Karpas-422 (cell line): ENCODE measurements around the gene PCNX1. TPM values are rescaled to one million over a fixed set of nuclear protein-coding genes. Genes with fewer than 3 reads are reported as not detected.
"Not testable (repeated sequence)": the region's sequence is repeated elsewhere in the genome, so short reads cannot be mapped to it uniquely, and the experiment has no call there.

Experiments
- DNase-seq: peaks from one replicate; pipeline ENCODE4 v3.0.0-alpha.2; 2015
- H2AFZ ChIP-seq: fragments of 200-600 bp; sonication (generic); 2 replicates; pipeline ENCODE4 v1.6.1; 2014; ENCODE audit warnings: antibody characterized with exemption, low read length, mixed read lengths
- H3K27ac ChIP-seq: fragments of 200-600 bp; sonication (generic); 2 replicates; pipeline ENCODE4 v1.5.1; 2014; ENCODE audit warnings: mild to moderate bottlenecking, low read length, moderate library complexity
- H3K27me3 ChIP-seq: fragments of 200-600 bp; sonication (generic); 2 replicates; pipeline ENCODE4 v1.6.1; 2014; ENCODE audit warnings: low read length, mixed read lengths
- H3K36me3 ChIP-seq: fragments of 200-600 bp; sonication (generic); 2 replicates; pipeline ENCODE4 v1.6.1; 2014; ENCODE audit warnings: low read length, mixed read lengths; ENCODE audit not compliant: insufficient read depth
- H3K4me1 ChIP-seq: fragments of 200-600 bp; sonication (generic); 2 replicates; pipeline ENCODE4 v1.6.1; 2014; ENCODE audit warnings: mild to moderate bottlenecking, low read length, mixed read lengths
- H3K4me2 ChIP-seq: fragments of 200-600 bp; sonication (generic); 2 replicates; pipeline ENCODE4 v1.6.1; 2014; ENCODE audit warnings: low read length, low read depth, mild to moderate bottlenecking; ENCODE audit not compliant: poor library complexity, severe bottlenecking
- H3K4me3 ChIP-seq: fragments of 200-600 bp; sonication (generic); 2 replicates; pipeline ENCODE4 v1.5.1; 2014; ENCODE audit warnings: mild to moderate bottlenecking, antibody characterized with exemption, low read length, mixed read lengths
- H3K79me2 ChIP-seq: fragments of 200-600 bp; sonication (generic); 2 replicates; pipeline ENCODE4 v1.6.1; 2014; ENCODE audit warnings: mild to moderate bottlenecking, low read length, mixed read lengths
- H3K9ac ChIP-seq: fragments of 200-600 bp; sonication (generic); 2 replicates; pipeline ENCODE4 v1.6.0; 2014; ENCODE audit warnings: low read length
- H3K9me2 ChIP-seq: fragments of 200-600 bp; sonication (generic), shearing (Covaris generic); replicated peaks from 2 replicates; pipeline ENCODE4 v1.6.0; 2014; ENCODE audit warnings: mild to moderate bottlenecking, low read length, moderate library complexity; ENCODE audit not compliant: insufficient read depth
- H3K9me3 ChIP-seq: fragments of 300-700, 200-600 bp; sonication (generic); 2 replicates; pipeline ENCODE4 v1.6.1; 2014; ENCODE audit warnings: low read length, mixed read lengths
- H4K20me1 ChIP-seq: fragments of 200-600 bp; sonication (generic); 2 replicates; pipeline ENCODE4 v1.6.1; 2014; ENCODE audit warnings: mild to moderate bottlenecking, antibody characterized with exemption, low read length, low read depth; ENCODE audit not compliant: insufficient read depth
- total RNA-seq: library from RNA; depleted of rRNA; stranded (reverse); fragments of >200 nt; shearing (Covaris generic); gene quantifications from 2 replicates; pipeline ENCODE4 v1.2.3, GENCODE V29; 2014; ENCODE audit warnings: low replicate concordance

Gene PCNX1
- total RNA-seq, 1 experiment from 2014 or later, result 58.7 TPM

- DNase-seq, result no peak
- H2AFZ ChIP-seq, result no peak overlapping the region
- H3K9me3 ChIP-seq, result no peaks in the 10 kb centered on the region
- no peak overlapping the region for H3K4me2 ChIP-seq
- peaks cover 80% of the 10 kb centered on the region for H3K79me2 ChIP-seq
- H3K4me1 ChIP-seq, result no peaks in the 10 kb centered on the region
- H3K9ac ChIP-seq, result no peak overlapping the region
- H3K36me3 ChIP-seq, result no peaks in the 10 kb centered on the region
- no peaks in the 10 kb centered on the region for H3K9me2 ChIP-seq
- H4K20me1 ChIP-seq, result peaks cover 64% of the 10 kb centered on the region
- H3K4me3 ChIP-seq, result no peak overlapping the region
- no peak overlapping the region for H3K27ac ChIP-seq
- H3K27me3 ChIP-seq, result no peaks in the 10 kb centered on the region
These were observed 19.1 kb downstream of the PCNX1 start for GRCh38 chr14:70926235-70926830.

DNA sequence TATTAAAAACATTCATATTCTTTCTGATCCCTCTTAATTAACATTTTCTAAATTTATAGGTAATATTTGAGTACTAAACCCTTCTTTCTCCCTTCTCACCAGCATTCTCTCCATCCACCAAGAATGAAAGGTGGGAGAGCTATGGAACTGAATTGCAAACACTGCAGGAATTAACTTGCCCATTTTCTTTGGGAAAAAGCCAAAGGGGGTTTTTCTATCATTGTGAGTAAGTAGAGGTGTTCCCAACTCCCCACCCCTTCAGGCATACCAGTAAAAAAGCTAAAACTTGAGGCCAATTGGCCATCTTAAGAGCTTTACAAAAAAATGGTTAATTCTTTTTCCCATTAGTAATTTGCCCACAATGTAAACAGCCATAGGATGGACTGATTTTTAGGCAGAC, 23.7 kb downstream of the PCNX1 start:
- H3K4me3 ChIP-seq, result no peak overlapping the region
- H3K27ac ChIP-seq, result no peak overlapping the region
- H3K4me2 ChIP-seq, result no peak overlapping the region
- H3K9ac ChIP-seq, result no peak overlapping the region
- H3K4me1 ChIP-seq, result peaks cover 15% of the 10 kb centered on the region
- no peaks in the 10 kb centered on the region for H3K36me3 ChIP-seq
- peaks cover 50% of the 10 kb centered on the region for H4K20me1 ChIP-seq
- no peak overlapping the region for H2AFZ ChIP-seq
- H3K9me3 ChIP-seq, result no peaks in the 10 kb centered on the region; the same call in 1 of the 2 replicates
- no peaks in the 10 kb centered on the region for H3K9me2 ChIP-seq
- peaks cover 81% of the 10 kb centered on the region for H3K79me2 ChIP-seq
- no peaks in the 10 kb centered on the region for H3K27me3 ChIP-seq
- DNase-seq, result no peak

DNA sequence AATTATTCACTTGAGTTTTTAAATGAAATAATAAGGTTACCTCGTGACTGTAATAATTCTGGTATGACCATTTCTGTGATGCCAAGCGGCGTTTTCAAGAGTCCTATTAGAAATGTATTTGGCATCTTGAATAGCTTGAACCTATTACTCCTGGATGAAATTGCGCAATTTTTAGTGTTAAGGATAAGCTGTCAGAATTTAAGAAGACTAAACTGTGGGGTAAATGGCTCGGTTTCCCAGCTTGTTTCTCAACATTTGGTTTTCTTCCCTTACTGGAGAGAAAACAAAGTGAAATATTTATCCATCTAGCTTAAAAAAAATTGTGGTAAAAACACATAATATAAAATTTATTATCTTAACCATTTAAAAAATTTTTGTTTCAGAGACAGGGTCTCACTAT, 26.8 kb downstream of the PCNX1 start:
- DNase-seq, result no peak
- Histone ChIP-seq H3K4me3 (no peak overlapping the region), H3K27me3 (no peaks in the 10 kb centered on the region), H3K79me2 (peaks cover 56% of the 10 kb centered on the region), H3K9me3 (no peaks in the 10 kb centered on the region; the same call in 1 of the 2 replicates), H3K4me2 (no peak overlapping the region), H3K9ac (no peak overlapping the region), H3K36me3 (no peaks in the 10 kb centered on the region), H2AFZ (no peak overlapping the region), H3K9me2 (no peaks in the 10 kb centered on the region), H3K4me1 (peaks cover 15% of the 10 kb centered on the region), H3K27ac (no peak overlapping the region), H4K20me1 (peaks cover 27% of the 10 kb centered on the region)

- peaks cover 50% of the 10 kb centered on the region for H3K79me2 ChIP-seq
- H3K4me1 ChIP-seq, result peaks cover 15% of the 10 kb centered on the region
These were observed 27.4 kb downstream of the PCNX1 start for GRCh38 chr14:70934502-70935134.

DNA sequence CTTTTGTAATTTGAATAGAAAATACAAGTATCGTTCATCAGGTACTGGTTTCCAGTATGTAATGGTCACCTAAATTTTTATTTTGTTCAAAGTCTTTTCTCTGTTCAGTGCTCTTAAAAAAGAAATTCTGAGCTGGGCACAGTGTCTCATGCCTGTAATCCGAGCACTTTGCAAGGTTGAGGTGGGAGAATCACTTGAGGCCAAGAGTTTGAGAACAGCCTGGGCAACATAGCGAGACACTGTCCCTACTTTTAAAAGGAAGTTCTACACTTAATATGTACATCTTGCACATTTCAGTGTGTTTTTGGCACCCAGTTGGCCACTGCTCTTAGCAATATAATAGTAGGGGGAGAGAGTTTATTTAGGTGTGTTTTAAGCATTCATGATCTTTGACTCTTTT, 27.9 kb downstream of the PCNX1 start:
- no peak overlapping the region for H3K27ac ChIP-seq
- H3K36me3 ChIP-seq, result no peaks in the 10 kb centered on the region
- H3K4me2 ChIP-seq, result no peak overlapping the region
- peaks cover 15% of the 10 kb centered on the region for H3K4me1 ChIP-seq
- no peak for DNase-seq
- no peak overlapping the region for H3K4me3 ChIP-seq
- peaks cover 46% of the 10 kb centered on the region for H3K79me2 ChIP-seq
- no peaks in the 10 kb centered on the region; the same call in 1 of the 2 replicates for H3K9me3 ChIP-seq
- H3K27me3 ChIP-seq, result no peaks in the 10 kb centered on the region
- no peaks in the 10 kb centered on the region for H3K9me2 ChIP-seq
- H2AFZ ChIP-seq, result no peak overlapping the region
- H3K9ac ChIP-seq, result no peak overlapping the region
- H4K20me1 ChIP-seq, result peaks cover 19% of the 10 kb centered on the region

More at GRCh38 chr14:70934502-70935134, 27.4 kb downstream of the PCNX1 start:
- Histone ChIP-seq H3K9me3 (no peaks in the 10 kb centered on the region; the same call in 1 of the 2 replicates), H3K4me2 (peak overlapping the region; percentile 3), H3K27me3 (no peaks in the 10 kb centered on the region), H4K20me1 (peaks cover 22% of the 10 kb centered on the region), H3K4me3 (no peak overlapping the region), H3K9ac (no peak overlapping the region), H3K9me2 (no peaks in the 10 kb centered on the region), H3K36me3 (no peaks in the 10 kb centered on the region), H2AFZ (no peak overlapping the region), H3K27ac (no peak overlapping the region)
- DNase-seq, result no peak

DNA sequence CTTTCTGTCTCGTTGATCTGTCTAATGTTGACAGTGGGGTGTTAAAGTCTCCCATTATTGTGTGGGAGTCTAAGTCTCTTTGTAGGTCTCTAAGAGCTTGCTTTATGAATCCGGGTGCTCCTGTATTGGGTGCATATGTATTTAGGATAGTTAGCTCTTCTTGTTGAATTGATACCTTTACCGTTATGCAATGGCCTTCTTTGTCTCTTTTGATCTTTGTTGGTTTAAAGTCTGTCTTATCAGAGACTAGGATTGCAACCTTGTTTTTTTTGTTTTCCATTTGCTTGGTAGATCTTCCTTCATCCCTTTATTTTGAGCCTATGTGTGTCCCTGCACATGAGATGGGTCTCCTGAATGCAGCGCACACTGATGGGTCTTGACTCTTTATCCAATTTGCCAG, 32.4 kb downstream of the PCNX1 start:
- not testable (repeated sequence) for H3K9ac ChIP-seq, H3K27ac ChIP-seq, H3K36me3 ChIP-seq, H3K4me3 ChIP-seq, H4K20me1 ChIP-seq, H3K4me1 ChIP-seq, H3K9me2 ChIP-seq, H3K4me2 ChIP-seq, H2AFZ ChIP-seq, H3K27me3 ChIP-seq, DNase-seq
- Histone ChIP-seq H3K9me3 (peaks cover 20% of the 10 kb centered on the region; the same call in 1 of the 2 replicates), H3K79me2 (peaks cover 39% of the 10 kb centered on the region)

GRCh38 chr14:70941637-70942341, 34.5 kb downstream of the PCNX1 start:
- H3K4me3 ChIP-seq, DNase-seq: not testable (repeated sequence)

DNA sequence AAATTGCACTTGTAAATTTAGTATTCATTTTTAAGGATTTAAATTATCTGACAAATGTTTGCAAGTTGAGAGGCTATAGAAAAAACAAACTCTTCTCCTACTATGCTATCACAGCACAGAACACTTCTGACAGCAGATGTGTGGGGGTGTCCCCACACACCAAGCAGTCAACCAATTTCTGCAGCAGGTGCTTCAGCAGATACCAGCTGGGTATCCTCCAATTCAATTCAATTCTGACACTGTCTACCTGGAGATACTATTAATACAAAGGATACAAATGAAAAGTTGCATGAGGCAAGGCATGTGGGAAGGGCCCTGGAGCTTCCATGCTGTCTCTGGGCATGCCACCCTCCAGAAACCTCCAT, 35.1 kb downstream of the PCNX1 start:
- Histone ChIP-seq H3K27me3 (no peaks in the 10 kb centered on the region), H3K4me3 (no peak overlapping the region), H3K27ac (no peak overlapping the region), H3K36me3 (peaks cover 15% of the 10 kb centered on the region), H3K4me1 (no peaks in the 10 kb centered on the region), H3K9me3 (peaks cover 33% of the 10 kb centered on the region), H2AFZ (no peak overlapping the region), H4K20me1 (no peaks in the 10 kb centered on the region), H3K9me2 (no peaks in the 10 kb centered on the region), H3K4me2 (no peak overlapping the region), H3K9ac (no peak overlapping the region), H3K79me2 (peaks cover 43% of the 10 kb centered on the region)
- no peak for DNase-seq

More at GRCh38 chr14:70941637-70942341, 34.5 kb downstream of the PCNX1 start:
- H3K9me3 ChIP-seq, result peaks cover 30% of the 10 kb centered on the region
- H3K4me1 ChIP-seq, H2AFZ ChIP-seq, H3K9ac ChIP-seq, H3K27me3 ChIP-seq, H3K4me2 ChIP-seq, H4K20me1 ChIP-seq, H3K27ac ChIP-seq, H3K9me2 ChIP-seq: not testable (repeated sequence)
- peaks cover 10% of the 10 kb centered on the region for H3K36me3 ChIP-seq
- H3K79me2 ChIP-seq, result peaks cover 39% of the 10 kb centered on the region
